Measurements from ENCODE around the gene CHST2.
"Not testable (repeated sequence)": the region's sequence is repeated elsewhere in the genome, so short reads cannot be mapped to it uniquely, and the experiment has no call there.

The CHST2 gene

DNA sequence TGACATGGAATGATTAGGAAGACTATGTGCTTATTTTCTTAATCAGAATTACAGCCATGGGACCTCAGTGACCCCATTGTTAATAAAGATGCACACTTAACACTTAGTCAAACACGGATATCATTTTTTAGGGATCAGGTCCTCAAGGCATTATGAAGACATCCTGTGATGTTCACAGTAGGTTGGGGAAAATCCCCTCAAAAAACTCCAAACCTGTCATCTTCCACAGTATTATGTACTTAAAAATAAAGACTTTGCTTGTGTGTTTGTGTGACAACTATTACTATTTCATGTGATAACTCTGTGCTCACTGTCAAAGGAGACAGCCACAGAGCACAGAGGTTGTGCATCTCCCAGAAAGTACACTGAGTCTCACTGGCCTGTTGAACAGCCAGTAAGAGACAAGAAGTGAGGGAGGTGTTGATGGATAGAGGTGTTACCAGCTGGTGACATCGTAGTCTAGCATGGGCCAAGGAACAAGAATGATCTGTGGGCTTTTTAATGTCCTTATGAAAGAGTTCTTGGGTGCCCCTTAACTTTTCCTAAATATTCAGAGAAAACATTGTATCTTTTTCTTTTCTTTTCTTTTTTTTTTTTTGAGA, 18.0 kb downstream of the CHST2 start:
- DNase-seq: no peak

DNA sequence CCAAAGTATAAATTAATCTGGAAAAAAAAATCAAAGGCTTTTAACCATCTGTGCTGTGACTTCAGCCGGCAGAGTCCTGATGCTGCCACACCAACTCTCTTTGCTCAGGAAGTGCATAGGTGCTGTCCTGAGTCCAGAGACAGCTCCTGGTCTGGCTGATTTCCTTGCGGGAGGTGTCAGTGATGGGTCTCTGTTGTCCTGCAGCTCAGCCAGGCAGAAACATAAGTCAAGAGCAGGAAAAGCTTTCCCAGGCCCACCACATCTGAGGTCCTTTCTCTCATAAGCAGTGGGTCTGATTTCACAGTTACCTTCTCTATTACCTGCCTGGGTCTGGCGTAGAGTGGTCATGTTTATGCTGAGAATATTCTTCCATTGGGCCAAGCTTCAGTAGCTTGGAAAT, 19.4 kb downstream of the CHST2 start:
- no peak for DNase-seq

DNA sequence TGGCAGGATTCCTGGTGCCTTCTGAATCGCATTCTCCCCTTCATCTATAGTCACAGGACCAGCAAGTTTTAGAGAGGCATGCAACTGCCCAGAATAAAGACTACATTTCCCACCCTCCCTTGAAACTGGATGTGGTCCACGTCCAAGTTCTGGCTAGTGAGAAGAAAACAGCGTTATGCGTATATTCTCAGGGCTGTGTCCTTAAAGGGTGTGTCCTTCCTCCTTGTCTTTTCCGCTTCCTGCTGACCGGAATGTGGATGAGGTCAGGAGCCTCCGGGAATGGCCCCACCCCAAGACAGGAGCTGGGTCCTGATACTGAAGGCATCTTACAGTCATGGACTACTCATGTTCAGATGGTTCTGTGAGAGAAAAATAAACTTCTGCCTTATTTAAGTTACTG, 20.2 kb downstream of the CHST2 start:
- no peak for DNase-seq

DNA sequence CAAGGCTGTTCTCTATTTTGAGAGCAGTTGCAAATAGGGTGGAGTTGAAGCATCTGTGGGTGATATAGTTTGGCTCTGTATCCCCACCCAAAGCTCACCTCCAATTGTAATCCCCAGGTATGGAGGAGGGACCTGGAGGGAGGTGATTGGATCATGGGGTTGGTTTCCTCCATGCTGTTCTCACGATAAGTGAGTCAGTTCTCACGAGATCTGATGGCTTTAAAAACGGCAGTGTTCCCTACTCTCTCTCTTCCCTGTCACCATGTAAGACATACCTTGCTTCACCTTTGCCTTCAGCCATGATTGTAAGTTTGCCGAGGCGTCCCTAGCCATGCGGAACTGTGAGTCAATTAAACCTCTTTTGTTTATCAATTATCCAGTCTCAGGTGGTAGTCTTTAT, 21.0 kb downstream of the CHST2 start:
- DNase-seq: no peak

DNA sequence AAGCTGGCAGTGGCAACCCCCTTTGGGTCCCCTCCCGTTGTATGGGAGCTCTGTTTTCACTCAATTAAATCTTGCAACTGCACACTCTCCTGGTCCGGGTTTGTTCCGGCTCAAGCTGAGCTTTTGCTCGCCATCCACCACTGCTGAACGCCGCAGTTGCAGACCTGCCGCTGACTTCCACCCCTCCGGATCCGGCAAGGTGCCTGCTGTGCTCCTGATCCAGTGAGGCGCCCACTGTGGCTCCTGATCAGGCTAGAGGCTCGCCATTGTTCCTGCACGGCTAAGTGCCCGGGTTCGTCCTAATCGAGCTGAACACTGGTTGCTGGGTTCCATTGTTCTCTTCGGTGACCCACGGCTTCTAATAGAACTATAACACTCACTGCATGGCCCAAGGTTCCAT, 22.8 kb downstream of the CHST2 start:
- no peak for DNase-seq

DNA sequence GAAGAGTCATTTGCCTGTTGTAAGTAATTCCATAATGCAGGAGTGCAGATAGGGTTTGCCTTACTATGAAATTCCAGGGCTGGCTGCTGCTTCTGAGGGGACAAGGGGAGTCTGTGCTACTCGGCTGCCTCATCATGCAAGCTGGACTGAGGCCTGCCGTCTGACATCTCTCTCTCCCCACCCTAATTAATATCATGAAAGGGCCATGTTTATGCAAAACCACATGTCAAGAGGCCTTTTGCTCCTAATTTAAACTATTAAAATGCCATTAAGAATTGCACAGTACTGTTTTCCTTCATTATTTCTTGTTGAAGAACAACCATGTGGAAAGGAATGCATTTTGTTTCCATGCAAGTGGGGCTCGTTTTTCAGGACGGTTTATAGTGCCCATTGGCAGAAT, 26.3 kb downstream of the CHST2 start:
- no peak for DNase-seq

DNA sequence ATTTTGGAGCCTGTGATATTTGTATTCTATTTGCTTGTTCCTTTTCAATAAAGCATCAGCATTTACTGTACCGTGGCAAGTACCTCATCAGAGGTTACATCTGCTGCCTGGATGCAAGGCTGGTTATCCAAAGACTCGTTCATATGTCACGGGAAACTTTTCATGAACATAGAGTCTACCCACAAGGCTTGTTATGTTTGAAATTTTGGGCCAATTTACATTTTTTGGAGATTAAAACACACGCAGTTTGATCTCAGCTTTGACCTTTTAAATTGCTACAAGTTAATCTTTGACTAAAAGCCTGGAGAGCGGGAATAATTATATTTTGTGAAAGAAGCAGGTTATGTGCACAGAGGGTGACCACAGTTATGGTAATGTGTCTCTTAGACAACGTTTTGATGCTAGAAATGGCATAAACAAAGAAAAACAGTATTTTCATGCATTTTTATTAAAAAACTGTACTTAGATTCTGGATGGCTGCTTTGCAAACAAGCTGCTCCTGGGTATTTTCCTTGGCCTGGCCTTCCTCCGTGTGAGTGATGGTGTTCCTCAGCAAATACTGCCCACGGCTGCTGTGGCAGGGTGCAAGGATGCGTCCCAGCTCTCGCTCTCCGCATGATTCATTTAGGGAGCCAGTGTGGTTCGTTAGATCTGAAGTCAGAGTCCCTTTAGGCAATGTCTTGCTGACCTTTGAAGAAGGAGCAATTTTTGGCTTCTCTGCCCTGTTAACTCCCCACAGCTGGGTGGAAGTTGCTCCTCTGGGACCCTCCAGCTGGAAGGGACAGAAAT, 27.1 kb downstream of the CHST2 start:
- DNase-seq: no peak

DNA sequence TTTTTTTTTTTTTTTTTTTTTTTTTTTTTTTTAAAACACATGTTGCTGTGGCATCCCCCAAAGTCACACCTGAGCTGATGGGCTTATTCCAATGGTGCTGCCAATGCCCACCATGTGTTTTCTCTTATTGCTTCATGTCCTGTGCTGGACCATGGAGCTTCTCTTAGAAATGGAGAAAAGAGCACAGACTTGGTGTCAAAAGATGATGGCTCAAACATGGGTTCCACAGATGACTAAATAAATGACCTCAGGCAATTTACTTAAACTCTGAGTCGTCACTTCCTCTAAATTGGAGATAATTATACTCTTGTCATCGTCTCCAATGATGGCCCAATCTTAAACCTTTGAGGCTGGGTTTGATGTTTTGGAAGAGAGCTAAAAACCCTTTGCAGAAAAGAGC, 28.1 kb downstream of the CHST2 start:
- DNase-seq: no peak

DNA sequence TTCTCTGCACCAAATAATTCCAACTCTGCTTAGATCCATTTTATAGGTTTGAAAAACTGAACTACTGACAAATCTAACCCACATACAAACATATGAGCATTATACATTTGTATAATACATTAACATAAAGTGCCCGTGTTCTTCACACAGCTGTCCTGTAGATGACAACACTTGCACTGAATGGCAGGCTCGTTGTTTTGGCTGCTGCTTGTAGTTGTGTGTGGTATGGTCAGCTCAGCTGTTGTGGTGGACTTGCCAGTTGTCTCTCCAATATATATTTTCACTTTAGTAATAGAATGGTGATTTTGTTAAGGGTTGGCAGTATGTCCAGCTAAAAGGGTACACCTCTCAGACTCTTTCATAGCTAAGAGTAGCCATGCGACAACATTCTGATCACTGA, 30.5 kb downstream of the CHST2 start:
- DNase-seq: no peak

DNA sequence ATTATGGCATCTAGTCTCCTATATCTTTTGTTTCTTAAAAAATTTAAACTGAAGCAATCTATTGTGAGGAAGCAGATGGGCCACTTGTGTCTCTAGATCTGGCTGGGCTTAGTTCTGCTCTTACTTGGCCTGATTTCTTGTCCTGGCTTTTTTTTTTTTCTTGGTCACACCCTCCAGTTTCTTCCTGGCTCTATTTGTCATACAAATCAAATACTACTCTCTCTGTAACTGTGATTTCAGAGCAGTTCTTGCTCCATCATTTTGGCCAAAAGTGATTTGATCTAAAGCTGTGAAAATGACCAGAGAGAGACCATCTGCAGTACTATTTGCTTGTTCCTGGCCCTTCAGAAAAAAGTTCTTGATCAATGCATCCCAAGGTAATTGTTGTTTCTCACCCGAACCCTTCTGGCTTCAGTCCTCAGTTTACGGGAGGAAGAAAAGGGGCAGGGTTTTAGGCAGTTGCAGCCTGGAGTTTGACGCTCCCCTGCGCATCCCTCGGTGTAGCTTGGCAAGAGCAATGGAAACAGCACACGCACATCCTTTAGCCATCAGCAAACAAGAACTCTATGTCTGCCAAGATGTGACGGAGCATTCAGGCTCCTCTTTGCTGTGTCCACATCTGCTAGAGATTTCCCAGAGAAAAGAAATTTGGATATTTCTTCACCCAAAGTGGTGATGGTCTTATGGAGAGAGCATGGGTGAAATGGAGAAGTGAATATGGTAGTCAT, 31.6 kb downstream of the CHST2 start:
- DNase-seq: no peak

DNA sequence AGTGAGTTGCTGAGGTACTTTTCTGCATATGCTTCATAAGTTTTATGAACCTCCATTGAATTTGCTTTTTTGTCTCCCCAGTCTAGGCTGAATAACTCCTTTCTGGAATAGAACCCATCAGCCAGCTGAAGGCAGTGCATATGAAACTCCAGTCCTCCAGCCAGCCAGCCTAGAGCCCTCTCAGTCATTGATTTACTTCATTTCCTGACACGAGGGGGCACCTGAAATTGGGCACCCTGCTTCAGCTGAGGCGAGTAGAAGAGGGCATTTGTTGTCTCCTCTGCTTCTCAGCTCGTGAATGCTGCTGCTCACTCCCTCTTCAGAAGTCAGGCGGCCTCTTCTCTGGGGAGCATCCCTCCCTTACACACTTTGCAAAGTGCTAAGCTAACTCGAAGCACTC, 32.5 kb downstream of the CHST2 start:
- DNase-seq: no peak

DNA sequence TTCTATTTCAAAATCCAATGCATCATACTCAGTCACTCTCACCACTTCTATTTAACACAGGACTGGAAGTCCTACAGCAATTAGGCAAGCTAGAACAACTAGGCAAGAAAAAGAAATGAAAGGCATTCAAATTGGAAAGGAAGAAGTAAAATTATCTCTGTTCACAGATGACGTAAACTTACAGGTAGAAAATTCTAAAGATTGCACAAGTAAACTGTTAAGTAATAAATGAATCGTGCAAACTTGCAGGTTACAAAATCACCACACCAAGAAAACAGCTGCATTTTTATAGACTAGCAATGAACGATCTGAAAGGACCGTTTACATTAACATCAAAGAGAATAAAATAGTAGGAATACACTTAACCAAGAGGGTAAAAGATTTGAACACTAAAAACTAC, 36.2 kb downstream of the CHST2 start:
- no peak for DNase-seq

DNA sequence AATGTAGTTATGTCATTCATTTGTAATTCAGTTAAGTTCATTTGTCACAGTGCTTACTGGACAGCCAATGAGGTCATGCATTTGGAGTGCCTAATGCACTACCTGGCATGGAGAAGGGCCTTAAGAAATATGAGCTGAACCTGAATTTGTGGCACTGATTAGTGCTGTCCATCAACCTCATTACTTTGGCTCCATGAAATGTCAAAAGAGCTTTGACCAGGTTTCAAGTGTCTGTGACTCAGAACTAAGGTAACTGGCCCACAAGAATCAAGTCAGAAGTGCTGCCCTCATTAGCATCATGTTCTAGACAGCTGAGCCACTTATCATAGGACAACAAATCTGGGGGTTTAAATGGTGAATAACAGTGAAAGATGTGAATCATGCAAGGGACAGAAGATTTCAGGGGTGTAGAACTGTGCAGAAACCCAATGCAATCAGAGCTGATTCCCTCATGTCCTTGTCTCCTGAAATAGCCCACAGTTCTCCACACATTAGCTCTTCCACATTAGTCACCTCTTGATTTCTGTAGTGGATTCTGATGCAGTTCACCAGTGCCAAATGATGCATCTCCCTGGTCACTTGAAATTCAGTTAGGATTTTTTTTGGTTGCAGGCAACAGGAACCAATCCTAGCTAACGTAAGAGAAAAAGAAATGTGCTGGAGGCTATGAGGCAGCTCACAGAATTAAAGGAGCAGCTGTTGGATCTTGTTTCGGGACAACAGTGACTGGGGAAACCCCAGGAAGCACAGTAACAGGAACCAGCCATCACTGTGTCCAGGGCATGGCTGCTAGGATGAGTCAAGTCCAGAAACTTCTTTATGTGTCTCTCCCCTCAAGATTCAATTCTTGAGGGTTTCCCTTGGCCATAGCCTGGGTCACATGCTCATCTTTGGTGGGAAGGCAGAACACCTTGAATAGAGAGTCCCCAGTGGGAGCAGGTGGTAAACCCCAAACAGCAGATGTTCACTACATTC, 38.7 kb downstream of the CHST2 start:
- DNase-seq: no peak

DNA sequence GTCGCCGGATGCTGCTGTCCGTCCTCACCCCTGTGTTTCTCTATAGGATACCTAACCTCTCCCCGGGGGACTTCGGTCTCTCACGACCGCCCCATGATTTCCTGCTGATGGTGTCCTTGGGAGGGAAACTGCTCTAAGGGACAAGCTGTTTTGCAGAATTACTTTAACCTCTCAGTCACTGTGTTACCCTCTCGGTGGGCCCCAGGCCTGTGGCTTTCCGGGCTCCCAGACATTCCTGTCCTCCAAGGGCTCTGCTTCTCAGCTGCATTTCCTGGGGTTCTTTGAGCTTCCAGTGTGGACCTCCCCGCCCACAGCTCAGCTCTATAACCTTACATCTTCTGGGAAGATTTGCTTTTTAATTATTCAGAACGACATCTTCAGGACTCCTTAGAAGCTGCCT, 40.9 kb downstream of the CHST2 start:
- no peak for DNase-seq

DNA sequence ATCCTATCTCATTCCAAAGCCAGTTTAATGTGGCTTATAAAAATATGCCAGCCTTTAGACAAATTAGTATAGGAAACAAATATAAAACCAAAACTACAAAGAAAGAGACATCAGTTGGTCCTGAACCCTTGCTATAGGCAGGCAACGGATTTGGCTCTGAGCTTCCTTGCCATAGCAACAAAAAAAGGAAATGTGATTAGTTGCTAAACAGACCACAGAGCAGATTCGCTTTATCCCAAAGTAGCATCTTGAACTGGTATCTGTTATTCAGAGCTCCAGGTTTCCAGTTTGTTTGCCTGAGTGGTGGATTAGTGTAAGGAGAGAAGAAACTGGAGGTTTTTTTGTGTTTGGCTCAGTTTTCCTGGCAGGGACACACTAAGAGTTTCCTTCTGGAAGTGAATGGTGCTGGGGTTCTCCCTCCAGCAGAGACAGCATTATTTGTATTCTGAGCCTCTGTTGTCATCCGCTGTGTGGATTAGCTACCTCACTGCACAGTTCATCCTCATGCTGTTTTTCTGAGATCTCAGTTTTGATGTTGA, 44.1 kb downstream of the CHST2 start:
- no peak for DNase-seq

DNA sequence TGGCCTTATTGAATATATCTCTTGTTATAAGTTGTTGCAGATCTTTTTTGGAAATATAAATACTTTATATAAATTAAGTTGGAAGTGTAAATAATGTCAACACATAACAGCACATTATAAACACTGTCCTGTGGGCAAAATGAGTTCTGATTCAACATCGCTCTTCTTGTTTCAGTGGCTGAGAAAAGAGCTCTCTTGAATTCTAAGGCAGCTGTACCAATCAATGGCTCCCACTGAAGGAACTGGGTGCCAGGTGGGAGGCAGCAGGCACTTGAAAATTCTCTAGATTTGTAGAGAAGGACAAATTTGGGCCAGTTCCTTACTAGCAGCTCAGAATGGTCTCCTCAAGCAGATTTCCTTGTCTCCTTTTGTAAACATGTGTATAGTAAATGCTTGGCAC, 45.6 kb downstream of the CHST2 start:
- DNase-seq: no peak

DNA sequence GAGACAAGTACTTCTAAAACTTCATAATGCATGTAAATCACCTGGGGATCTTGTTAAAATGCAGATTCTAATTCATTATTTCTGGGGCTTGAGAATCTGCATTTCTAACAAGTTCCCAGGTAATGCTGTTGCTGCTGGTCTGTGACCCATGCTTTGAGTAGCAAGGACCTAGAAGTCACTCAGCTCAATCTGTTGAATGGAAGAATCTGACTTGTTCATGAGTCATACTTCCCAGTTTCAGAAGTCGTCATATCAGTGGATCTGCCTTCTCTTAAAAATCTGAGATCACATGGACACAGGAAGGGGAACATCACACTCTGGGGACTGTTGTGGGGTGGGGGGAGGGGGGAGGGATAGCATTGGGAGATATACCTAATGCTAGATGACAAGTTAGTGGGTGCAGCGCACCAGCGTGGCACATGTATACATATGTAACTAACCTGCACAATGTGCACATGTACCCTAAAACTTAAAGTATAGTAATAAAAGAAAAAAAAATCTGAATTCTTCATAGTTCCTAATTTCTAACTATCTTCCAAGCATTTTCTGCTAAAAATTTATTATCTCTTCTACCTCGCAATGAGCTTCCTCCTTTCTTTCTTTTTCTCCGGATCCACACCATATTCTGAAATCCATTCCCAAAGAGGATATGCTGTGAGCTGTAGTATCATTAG, 46.2 kb downstream of the CHST2 start:
- not testable (repeated sequence) for DNase-seq

DNA sequence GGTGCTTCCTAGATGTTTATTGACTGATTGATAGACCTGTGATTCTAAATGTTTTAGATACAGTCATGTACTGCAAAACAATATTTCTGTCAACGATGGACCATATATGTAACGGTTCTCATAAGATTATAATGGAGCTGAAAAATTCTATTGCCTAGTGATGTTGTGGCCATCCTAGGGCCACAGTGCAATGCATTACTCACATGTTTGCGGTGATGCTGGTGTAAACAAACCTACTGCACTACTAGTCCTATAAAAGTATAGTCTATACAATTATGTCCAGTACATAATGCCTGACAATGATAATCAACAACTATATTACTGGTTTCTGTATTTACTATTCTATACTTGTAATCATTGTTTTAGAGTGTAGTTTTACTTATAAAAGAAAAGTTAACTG, 46.8 kb downstream of the CHST2 start:
- DNase-seq: no peak

DNA sequence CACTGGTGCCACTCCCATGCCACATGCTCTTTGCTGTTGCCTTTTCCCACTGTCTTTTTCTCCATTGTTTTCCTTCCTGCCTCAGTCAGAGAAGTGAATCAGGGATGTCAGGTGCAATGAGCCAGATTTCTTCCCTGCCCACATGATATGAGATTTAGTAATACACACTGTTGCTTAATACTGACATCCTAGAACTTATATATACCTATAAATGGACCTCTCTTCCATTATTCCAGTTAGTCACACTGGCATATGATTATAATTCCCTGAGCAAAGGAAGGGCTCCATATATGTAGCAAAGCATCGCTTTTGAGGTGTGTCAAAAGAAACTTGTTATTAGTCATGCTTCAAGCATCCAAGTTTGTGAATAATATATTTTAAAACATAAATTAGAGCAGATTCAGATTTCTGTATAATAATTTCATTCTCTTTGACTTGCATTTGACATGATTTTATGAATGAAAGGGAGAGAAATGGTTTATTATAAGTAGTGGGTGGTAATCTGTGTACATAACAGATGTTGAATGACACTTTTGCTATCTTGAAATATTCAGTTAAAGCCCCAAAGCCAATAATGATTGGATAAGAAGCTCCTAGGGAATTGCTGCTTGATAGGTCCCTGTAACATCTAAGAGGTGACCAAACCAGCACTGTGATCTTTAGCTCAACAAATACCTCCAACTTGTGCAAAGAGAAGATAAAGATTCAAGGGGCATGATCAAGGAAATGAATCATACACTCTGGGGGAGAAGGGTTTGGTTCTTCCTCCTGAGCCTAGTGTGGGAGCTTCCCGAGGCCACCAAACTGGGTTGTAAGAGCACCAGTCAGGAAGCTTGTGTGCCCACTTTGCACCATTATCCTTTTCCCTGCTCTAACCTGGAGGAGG, 48.6 kb downstream of the CHST2 start:
- no peak for DNase-seq

DNA sequence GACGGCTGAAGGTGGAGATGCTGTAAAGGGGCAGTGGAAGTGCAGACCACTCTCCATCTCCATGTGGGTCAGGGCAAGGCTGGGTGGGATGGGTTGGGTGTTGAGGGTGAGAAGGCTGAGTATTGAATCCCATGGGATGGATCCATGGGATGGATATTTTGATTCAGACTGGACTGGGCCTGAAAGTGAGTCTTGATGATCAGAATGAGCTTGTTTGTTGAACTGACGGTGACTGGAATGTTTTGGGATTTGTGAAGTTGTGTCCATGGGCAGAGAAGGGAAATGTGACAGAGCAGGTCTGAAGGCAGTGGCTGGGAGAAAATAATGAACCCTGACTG, 49.3 kb downstream of the CHST2 start:
- DNase-seq: no peak

DNA sequence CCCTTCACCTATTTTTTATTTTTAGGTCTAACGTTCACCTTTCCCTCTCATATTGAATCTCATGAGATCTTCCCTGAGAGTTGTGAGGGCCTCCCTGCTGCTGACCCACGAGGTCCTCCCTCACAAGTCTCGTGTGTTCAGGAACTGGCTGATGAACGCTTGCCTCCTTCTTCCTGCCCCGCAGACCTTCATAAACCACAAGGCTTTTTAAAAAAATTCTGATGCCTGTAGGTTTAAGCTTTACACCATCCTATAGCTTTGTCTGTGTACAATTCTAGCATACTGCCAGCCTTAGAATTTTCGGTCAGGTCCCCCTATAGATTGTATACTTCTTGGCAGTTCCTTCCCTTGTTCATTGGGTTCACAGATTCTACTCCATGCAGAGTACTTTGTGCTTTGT, 50.5 kb downstream of the CHST2 start:
- no peak for DNase-seq

Data from activated CD8-positive, alpha-beta memory T cell treated with anti-CD3 and anti-CD28 coated beads for 24 hours (primary cell).